IMR-90 (cell line): ENCODE measurements around the gene KIF1B. TPM values are rescaled to one million over a fixed set of nuclear protein-coding genes. Genes with fewer than 3 reads are reported as not detected.

ENCODE experiments used
- ATAC-seq: fragments of 200-7000 bp; cut with Tn5 transposase; 2 replicates; pipeline ENCODE4 v1.9.1; 2020; ENCODE audit warnings: low read depth, mild to moderate bottlenecking, moderate library complexity
- BruUV-seq: library from RNA; stranded (reverse); fragments of 400-500 nt; replicated peaks from 2 replicates; lab custom pipeline; 2021; lab: Mats Ljungman, UMichigan
- CTCF ChIA-PET: fragments of 300-600 bp; formaldehyde crosslinking; extraction: SDS; loops from one replicate; lab custom pipeline; 2021; ENCODE audit warnings: antibody characterized with exemption; lab: Yijun Ruan, JAX
- POLR2A ChIA-PET: fragments of 300-600 bp; sonication (Branson Sonifier 250); formaldehyde crosslinking; loops from one replicate; lab custom pipeline; 2022; ENCODE audit warnings: antibody characterized with exemption; ENCODE audit not compliant: unreplicated experiment; lab: Charles Lee
- DNase-seq: peaks from one replicate; pipeline ENCODE4 v3.0.0; 2013
- H2AFZ ChIP-seq: replicated peaks from 2 replicates; pipeline ENCODE3; 2013; ENCODE audit warnings: low read length, mild to moderate bottlenecking; ENCODE audit not compliant: poor library complexity
- H2AK5ac ChIP-seq: 2 replicates; pipeline ENCODE4 v1.6.1; 2013; ENCODE audit warnings: low read depth, low read length, inconsistent platforms
- H2AK9ac ChIP-seq: replicated peaks from 2 replicates; pipeline ENCODE3; 2013; ENCODE audit warnings: mild to moderate bottlenecking, low read depth, low read length, moderate library complexity; ENCODE audit not compliant: poor library complexity
- H2BK120ac ChIP-seq: 2 replicates; pipeline ENCODE4 v1.6.1; 2013; ENCODE audit warnings: low read depth, low read length, inconsistent platforms
- H2BK15ac ChIP-seq: 3 replicates; pipeline ENCODE4 v1.6.1; 2013; ENCODE audit warnings: low read depth, low read length, inconsistent platforms
- H2BK20ac ChIP-seq: 2 replicates; pipeline ENCODE4 v1.6.1; 2013; ENCODE audit warnings: low read depth, mild to moderate bottlenecking, inconsistent platforms, low read length, moderate library complexity
- H2BK5ac ChIP-seq: 2 replicates; pipeline ENCODE4 v1.6.1; 2013; ENCODE audit warnings: mild to moderate bottlenecking, low read depth, low read length, inconsistent platforms; ENCODE audit not compliant: poor library complexity, severe bottlenecking
- H3K14ac ChIP-seq: replicated peaks from 2 replicates; pipeline ENCODE4 v1.6.1; 2013; ENCODE audit warnings: low read depth, low read length, inconsistent platforms
- H3K18ac ChIP-seq: 2 replicates; pipeline ENCODE4 v1.6.1; 2013; ENCODE audit warnings: low read depth, low read length, control low read depth
- H3K23ac ChIP-seq: 2 replicates; pipeline ENCODE4 v1.6.1; 2013; ENCODE audit warnings: low read depth, low read length, inconsistent platforms
- H3K27ac ChIP-seq: 2 replicates; pipeline ENCODE4 v1.5.1; 2013; ENCODE audit warnings: mild to moderate bottlenecking, control low read depth, low read length; ENCODE audit not compliant: insufficient read depth
- H3K27me3 ChIP-seq: 2 replicates; pipeline ENCODE4 v1.6.1; 2013; ENCODE audit warnings: low read length; ENCODE audit not compliant: control insufficient read depth, insufficient read depth
- H3K36me3 ChIP-seq: 2 replicates; pipeline ENCODE4 v1.6.1; 2013; ENCODE audit warnings: low read length, mixed read lengths; ENCODE audit not compliant: control insufficient read depth, insufficient read depth
- H3K4ac ChIP-seq: 2 replicates; pipeline ENCODE4 v1.6.1; 2013; ENCODE audit warnings: low read depth, low read length, inconsistent platforms
- H3K4me1 ChIP-seq: 2 replicates; pipeline ENCODE4 v1.6.1; 2013; ENCODE audit warnings: low read length, mixed read lengths; ENCODE audit not compliant: control insufficient read depth, insufficient read depth
- H3K4me2 ChIP-seq: 2 replicates; pipeline ENCODE4 v1.6.1; 2013; ENCODE audit warnings: low read depth, mild to moderate bottlenecking, control low read depth, low read length, moderate library complexity
- H3K4me3 ChIP-seq: 2 replicates; pipeline ENCODE4 v1.5.1; 2013; ENCODE audit warnings: low read depth, mild to moderate bottlenecking, control low read depth, low read length, moderate library complexity; ENCODE audit not compliant: insufficient read depth
- H3K56ac ChIP-seq: 2 replicates; pipeline ENCODE4 v1.6.1; 2013; ENCODE audit warnings: low read length, inconsistent platforms; ENCODE audit not compliant: insufficient read depth; ENCODE audit errors: extremely low read depth
- H3K79me1 ChIP-seq, 2 experiments: 2 replicates each; pipeline ENCODE4 v1.6.1; 2013; ENCODE audit warnings: low read length in 2 of 2, inconsistent platforms in 1 of 2, low read depth in 1 of 2
- H3K9ac ChIP-seq: 2 replicates; pipeline ENCODE4 v1.6.1; 2013; ENCODE audit warnings: low read depth, low read length, control low read depth
- H3K9me1 ChIP-seq: 2 replicates; pipeline ENCODE4 v1.6.1; 2013; ENCODE audit warnings: low read length, inconsistent platforms; ENCODE audit not compliant: insufficient read depth
- H3K9me3 ChIP-seq: 2 replicates; pipeline ENCODE4 v1.6.1; 2013; ENCODE audit warnings: low read length; ENCODE audit not compliant: control insufficient read depth, insufficient read depth
- H4K20me1 ChIP-seq: 2 replicates; pipeline ENCODE4 v1.6.1; 2013; ENCODE audit warnings: low read length, inconsistent platforms; ENCODE audit not compliant: insufficient read depth
- H4K5ac ChIP-seq: 2 replicates; pipeline ENCODE4 v1.6.1; 2013; ENCODE audit warnings: mild to moderate bottlenecking, low read depth, low read length, control low read depth
- H4K8ac ChIP-seq, 2 experiments: 2 replicates each; pipeline ENCODE4 v1.6.1; 2013; ENCODE audit warnings: low read depth in 2 of 2, low read length in 2 of 2, control low read depth in 1 of 2, inconsistent platforms in 1 of 2
- H4K91ac ChIP-seq: 2 replicates; pipeline ENCODE4 v1.6.1; 2013; ENCODE audit warnings: low read depth, low read length, inconsistent platforms; ENCODE audit not compliant: insufficient read depth
- CHD1 ChIP-seq: IDR thresholded peaks from 2 replicates; pipeline ENCODE4 v1.6.1; 2012; ENCODE audit warnings: low read depth, low read length, improper control_type of control experiment
- RCOR1 ChIP-seq: IDR thresholded peaks from 2 replicates; pipeline ENCODE4 v1.6.1; 2012; ENCODE audit warnings: mild to moderate bottlenecking, low read length, improper control_type of control experiment; ENCODE audit not compliant: insufficient replicate concordance
- WGBS, 2 experiments: methylation state at CpG; one replicate each; pipeline versions ENCODE4 v1.1.5 to v1.1.7; 2013; ENCODE audit warnings: missing lambda C conversion rate in 2 of 2; ENCODE audit not compliant: insufficient read length in 1 of 2; ENCODE audit errors: extremely low coverage in 2 of 2; 5-methylcytosine and 5-hydroxymethylcytosine counted together
- dilution Hi-C: fragments of 300-500 bp; cut with HindIII; formaldehyde crosslinking; loops from one replicate; pipeline ENCODE4 v1.14.3; 2018; ENCODE audit warnings: low sequenced_read_pairs; ENCODE audit not compliant: unreplicated experiment
- in situ Hi-C: fragments of 300-500 bp; cut with MboI; formaldehyde crosslinking; loops from 3 replicates; pipeline ENCODE4 v1.14.3; 2019; ENCODE audit warnings: low sequenced_read_pairs, inconsistent platforms, mixed read lengths
- intact Hi-C: fragments of 100-400 bp; cut with micrococcal nuclease; formaldehyde crosslinking; loops from 2 replicates; pipeline ENCODE4 v1.10.0; 2022
- polyA plus RNA-seq, 3 experiments: library from polyadenylated mRNA; depleted of rRNA; stranded (reverse); fragments of >200 nt; gene quantifications; 2 replicates each; pipeline ENCODE4 v1.2.3, GENCODE V29; 2012; ENCODE audit warnings: low replicate concordance in 1 of 3
- total RNA-seq: library from RNA; depleted of rRNA; stranded (reverse); fragments of >200 nt; gene quantifications from 2 replicates; pipeline ENCODE4 v1.2.3, GENCODE V29; 2012

Gene KIF1B
- total and polyA plus RNA-seq, 2 of the 4 experiments (the other 2 are of a cell fraction): 13.0 to 21.1 TPM

DNA sequence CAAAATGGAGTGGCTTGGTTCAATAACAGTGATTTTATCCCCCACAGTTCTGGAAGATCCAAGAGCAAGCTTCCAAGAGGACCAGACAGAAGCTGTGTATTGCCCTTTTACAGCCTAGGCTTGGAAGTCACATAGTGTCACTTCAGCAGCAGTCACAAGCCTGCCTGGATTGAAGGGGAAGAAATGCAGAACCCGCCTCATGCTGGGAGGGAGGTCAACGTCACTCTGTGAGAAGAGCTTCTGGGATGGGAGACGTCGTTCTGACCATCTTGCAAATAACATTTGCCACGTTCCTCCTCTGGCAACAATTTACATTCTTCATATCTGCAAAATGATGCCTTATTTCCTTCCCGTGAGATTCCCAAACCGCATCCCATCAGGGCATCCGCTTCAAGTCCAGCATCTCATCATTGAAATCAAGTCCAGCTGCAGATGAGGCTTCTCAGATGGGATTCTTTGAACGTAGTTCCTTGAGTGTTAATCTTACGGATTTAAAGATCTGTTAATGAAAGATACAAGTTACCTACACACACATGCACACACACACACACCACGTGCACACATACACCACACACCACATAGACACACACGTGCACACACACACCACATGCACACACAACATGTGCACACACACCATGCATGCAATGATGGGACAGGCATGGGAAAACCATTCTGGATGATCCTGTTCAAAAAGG is 23.9 kb upstream of the KIF1B start:
- no peak for ATAC-seq

More for the DNA sequence above, 23.9 kb upstream of the KIF1B start:
- no peak for TF ChIP-seq CHD1
- TF ChIP-seq RCOR1: no peak
- BruUV-seq: no TSS peak
- Histone ChIP-seq H3K4me2 (no peak overlapping the region), H4K20me1 (no peaks in the 10 kb centered on the region), H4K5ac (no peak overlapping the region), H2BK5ac (no peak overlapping the region), H3K14ac (no peak overlapping the region), H4K8ac (no peak overlapping the region), H2AK5ac (no peak overlapping the region), H3K23ac (no peak overlapping the region), H2BK120ac (no peak overlapping the region), H2BK20ac (no peak overlapping the region), H3K79me1 (no peaks in the 10 kb centered on the region), H2BK15ac (no peak overlapping the region), H3K27ac (no peak overlapping the region), H3K18ac (no peak overlapping the region), H2AK9ac (no peak overlapping the region), H2AFZ (no peak overlapping the region), H3K36me3 (no peaks in the 10 kb centered on the region), H3K9me3 (no peaks in the 10 kb centered on the region), H3K27me3 (no peaks in the 10 kb centered on the region), H3K4me1 (no peaks in the 10 kb centered on the region), H3K4ac (no peak overlapping the region), H3K56ac (no peak overlapping the region), H3K9ac (no peak overlapping the region), H3K9me1 (no peaks in the 10 kb centered on the region), H3K4me3 (no peak overlapping the region), H4K91ac (no peak overlapping the region)
- intact Hi-C loops (no loop called here), dilution Hi-C loops (no loop called here), in situ Hi-C loops (no loop called here)
- ChIA-PET POLR2A (no interaction called here), CTCF (no interaction called here)
- no CpG with 5 or more reads among the region's 12 CpGs for WGBS, 2 experiments
- no peak for DNase-seq
